Subcutaneous adipose tissue (tissue), 4 donors: ENCODE data around the gene SLC23A3. TPM values are rescaled to one million over a fixed set of nuclear protein-coding genes. Genes with fewer than 3 reads are reported as not detected.

ENCODE experiments used
- total RNA-seq, 4 donors: library from RNA; depleted of rRNA; stranded (reverse); fragments of >200 nt; gene quantifications; one replicate each; pipeline ENCODE4 v1.1.0, GENCODE V29; 2016
- TF ChIP-seq, protein P1 (sequence below): fragments of 450-650 bp; IDR thresholded peaks from one replicate; pipeline ENCODE4 v1.5.1; 2016; ENCODE audit warnings: low read depth, mild to moderate bottlenecking, control low read depth, antibody characterized with exemption, moderate library complexity

Gene SLC23A3
- total RNA-seq, 4 donors from 2014 or later = 0.38 to 0.82 (median 0.67) TPM

DNA sequence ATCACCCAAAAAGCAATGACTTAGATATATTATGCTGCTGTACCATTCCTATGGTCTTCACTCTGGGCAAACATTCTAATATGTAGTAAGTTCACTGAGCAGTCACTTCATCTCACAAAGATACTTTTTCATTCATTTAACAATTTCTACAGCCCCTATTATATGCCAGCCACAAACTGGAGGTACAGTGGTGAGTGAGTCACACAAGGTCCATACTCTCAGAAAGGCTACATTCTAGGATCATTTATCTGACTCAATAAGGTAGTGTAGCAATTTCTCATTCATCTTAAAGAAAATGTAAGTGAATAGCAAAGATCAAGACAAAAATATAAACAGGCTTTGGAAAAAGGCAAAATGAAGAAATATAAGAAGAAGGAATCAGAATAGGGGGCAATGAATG is 49.7 kb downstream of the SLC23A3 start:
- TF ChIP-seq, protein P1, sequence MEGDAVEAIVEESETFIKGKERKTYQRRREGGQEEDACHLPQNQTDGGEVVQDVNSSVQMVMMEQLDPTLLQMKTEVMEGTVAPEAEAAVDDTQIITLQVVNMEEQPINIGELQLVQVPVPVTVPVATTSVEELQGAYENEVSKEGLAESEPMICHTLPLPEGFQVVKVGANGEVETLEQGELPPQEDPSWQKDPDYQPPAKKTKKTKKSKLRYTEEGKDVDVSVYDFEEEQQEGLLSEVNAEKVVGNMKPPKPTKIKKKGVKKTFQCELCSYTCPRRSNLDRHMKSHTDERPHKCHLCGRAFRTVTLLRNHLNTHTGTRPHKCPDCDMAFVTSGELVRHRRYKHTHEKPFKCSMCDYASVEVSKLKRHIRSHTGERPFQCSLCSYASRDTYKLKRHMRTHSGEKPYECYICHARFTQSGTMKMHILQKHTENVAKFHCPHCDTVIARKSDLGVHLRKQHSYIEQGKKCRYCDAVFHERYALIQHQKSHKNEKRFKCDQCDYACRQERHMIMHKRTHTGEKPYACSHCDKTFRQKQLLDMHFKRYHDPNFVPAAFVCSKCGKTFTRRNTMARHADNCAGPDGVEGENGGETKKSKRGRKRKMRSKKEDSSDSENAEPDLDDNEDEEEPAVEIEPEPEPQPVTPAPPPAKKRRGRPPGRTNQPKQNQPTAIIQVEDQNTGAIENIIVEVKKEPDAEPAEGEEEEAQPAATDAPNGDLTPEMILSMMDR = no peak

DNA sequence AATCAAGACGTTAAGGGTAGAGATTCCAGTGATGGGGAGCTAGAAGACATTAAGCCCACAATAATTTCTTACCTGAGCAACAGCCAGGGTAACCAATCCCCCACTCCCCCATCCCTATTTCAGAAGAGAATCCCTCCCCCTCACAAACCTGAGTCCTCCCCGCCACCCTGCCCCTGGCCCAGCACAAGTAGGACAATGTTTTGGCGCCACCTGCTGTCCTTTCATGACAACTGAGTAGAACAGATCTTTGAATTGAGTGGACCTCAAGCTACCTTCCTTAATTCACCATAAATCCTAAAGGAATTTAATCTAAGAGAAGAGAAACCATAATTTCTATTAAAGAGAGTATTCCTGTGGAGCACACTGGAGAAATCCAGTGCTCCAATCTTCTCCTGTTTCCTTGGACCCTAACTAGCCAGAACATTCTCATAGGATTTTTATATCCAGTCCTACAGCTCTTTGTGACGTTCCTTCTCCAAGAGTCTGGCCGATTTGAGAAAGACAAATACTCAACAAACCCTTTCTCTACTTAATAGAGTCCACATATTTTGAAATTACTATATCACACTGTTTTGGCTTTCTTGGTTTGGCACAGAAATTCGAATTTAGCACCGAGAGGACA is 50.3 kb downstream of the SLC23A3 start:
- TF ChIP-seq, protein P1 = no peak

DNA sequence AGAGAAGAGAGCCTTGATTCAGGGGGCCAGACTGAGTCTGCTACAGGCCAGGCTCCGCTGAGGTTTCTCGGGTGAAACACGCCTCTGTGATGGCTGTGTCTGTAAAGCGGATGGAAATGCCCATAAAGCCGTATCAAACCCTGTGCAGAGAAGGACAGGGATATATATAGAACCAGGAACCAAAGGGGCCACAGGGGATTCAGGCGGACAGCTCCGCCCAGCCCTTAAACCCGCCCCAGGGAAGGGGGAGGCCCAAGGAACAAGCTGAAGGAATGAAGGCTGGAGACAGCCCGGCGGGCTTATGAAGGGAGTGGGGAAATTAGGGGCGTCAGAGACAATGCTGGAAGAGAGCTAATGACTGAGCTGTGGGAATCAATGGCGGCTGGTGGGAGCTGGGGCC is 51.3 kb downstream of the SLC23A3 start:
- TF ChIP-seq, protein P1 = no peak

DNA sequence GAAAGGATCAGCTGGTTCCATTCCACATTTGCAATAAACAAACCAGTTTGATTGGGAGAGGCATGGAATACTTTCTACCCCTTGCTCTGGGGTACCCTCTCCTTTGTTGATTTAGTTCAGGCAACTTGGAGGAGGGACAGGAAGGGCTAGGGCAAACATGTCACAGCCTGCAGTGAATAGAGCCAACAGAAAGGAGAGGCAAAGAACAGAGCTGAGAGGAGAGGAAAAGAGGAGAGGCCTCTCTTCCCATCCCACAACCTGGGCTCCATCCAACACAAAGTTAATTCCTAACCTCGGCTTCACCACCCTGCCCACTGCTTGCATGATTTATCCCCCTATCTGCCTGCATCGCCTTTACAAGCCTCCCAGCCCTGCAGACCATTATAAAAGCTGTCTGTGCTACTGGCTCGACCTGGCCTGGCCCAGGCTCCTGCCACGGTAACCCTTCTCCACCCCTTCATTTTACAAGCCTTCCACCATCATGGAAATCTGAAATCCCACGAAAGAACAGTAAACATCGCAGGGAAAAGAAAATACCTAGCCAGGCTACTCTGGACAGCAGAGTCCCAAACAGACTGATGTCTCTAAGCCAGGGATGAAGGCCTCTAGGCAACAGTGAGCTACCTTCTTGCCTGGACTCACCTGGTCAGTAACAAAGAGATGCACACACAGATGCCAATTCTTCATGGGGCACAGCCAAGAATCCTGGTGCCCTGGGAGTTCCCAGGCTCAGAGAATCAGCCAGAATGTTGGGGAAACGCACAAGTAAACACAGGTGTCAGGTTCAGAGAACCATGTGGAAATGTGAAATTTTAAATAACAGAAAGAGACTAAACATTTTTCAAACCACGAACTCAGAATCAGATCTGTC is 52.8 kb downstream of the SLC23A3 start:
- TF ChIP-seq, protein P1 = no peak

DNA sequence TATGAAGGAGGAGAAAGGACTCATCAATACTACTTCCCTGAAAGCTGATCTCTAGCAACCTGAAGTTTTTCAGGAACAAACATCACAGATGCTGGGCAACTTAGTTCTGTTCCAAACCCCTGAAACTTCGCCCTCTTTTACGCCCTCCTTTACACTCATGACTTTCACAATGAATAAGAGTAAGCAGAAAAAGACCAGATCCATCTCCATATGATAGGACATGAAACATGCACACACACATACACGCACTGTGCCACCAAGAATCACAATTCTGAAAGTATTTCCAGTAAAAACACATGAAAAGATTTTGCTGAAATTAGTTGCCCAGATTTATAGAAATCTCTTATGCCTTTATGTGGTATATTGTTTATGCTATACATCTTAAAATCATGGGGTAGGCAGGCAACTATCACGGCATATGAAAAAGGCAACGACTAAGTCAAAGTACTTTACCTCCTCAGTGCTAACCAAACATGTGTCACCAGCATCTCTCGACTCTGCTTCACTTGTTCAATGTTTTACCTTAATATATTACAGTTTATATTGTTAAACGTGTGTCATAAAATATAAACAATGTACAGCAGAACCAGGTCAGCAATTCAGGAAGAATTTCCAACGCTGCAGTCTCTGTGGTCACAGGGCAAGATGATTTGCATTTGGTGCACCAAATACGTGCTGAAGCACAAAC is 57.0 kb downstream of the SLC23A3 start:
- TF ChIP-seq, protein P1 = no peak

DNA sequence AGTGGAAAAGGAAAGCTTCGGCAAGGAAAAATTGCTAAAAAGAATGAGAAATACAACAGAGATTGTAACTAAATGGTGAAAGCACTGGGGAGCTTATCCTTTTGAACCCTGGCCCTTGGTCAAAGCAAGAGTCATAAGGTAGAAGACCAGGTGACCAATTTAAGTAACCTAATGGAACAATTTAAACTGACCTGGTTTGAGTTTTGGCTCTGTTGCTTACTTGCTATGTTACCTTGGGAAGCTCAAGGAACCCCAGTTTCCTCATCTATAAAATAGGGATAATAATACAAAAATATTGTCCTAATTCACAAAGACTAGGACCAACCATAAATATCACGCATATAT is 57.8 kb downstream of the SLC23A3 start:
- TF ChIP-seq, protein P1 = no peak

Other genes starting within 250 kb of the SLC23A3 start
- gene CDK5R2, start 210.4 kb downstream of the SLC23A3 start, total RNA-seq = not detected
- gene FEV, start 184.8 kb downstream of the SLC23A3 start, total RNA-seq = not detected
- gene CRYBA2, start 176.6 kb downstream of the SLC23A3 start, total RNA-seq = not detected
- not detected for gene CFAP65, start 128.5 kb downstream of the SLC23A3 start, total RNA-seq
- under 1 TPM in 1 of 4 donors, not detected in 3; 0.33 TPM for gene IHH, start 109.1 kb downstream of the SLC23A3 start, total RNA-seq
- gene NHEJ1, start 9.2 kb downstream of the SLC23A3 start, total RNA-seq = 10 to 100 TPM; 14.3 to 27.7 (median 19.4) TPM
- gene CNPPD1, start 6.9 kb upstream of the SLC23A3 start, total RNA-seq = 10 to 100 TPM; 35.9 to 55.5 (median 44.2) TPM
- gene RETREG2, start 8.2 kb upstream of the SLC23A3 start, total RNA-seq = 10 to 100 TPM; 30.7 to 67.0 (median 62.9) TPM
- gene ZFAND2B, start 36.8 kb upstream of the SLC23A3 start, total RNA-seq = 10 to 100 TPM; 28.0 to 60.3 (median 43.7) TPM
- gene ABCB6, start 48.9 kb upstream of the SLC23A3 start, total RNA-seq = 10 to 100 TPM in 3 of 4 donors, 1 to 10 TPM in 1; 8.2 to 31.6 (median 24.7) TPM
- 10 to 100 TPM; 29.0 to 54.1 (median 30.3) TPM for gene ATG9A, start 59.6 kb upstream of the SLC23A3 start, total RNA-seq
- 10 to 100 TPM; 16.8 to 62.5 (median 52.7) TPM for gene ANKZF1, start 59.8 kb upstream of the SLC23A3 start, total RNA-seq
- gene GLB1L, start 75.4 kb upstream of the SLC23A3 start, total RNA-seq = 10 to 100 TPM in 3 of 4 donors, 1 to 10 TPM in 1; 2.9 to 12.2 (median 11.0) TPM
- gene STK16, start 75.5 kb upstream of the SLC23A3 start, total RNA-seq = 10 to 100 TPM; 13.7 to 22.2 (median 15.4) TPM
- gene TUBA4B, start 83.2 kb upstream of the SLC23A3 start, total RNA-seq = not detected
- 10 to 100 TPM in 2 of 4 donors, 1 to 10 TPM in 2; 7.2 to 31.8 (median 9.2) TPM for gene TUBA4A, start 83.9 kb upstream of the SLC23A3 start, total RNA-seq
- 10 to 100 TPM; 44.7 to 77.0 (median 51.1) TPM for gene DNAJB2, start 109.3 kb upstream of the SLC23A3 start, total RNA-seq
- not detected for gene PTPRN, start 139.4 kb upstream of the SLC23A3 start, total RNA-seq
- gene RESP18, start 162.7 kb upstream of the SLC23A3 start, total RNA-seq = not detected
- 10 to 100 TPM; 45.0 to 98.5 (median 54.1) TPM for gene DNPEP, start 217.9 kb upstream of the SLC23A3 start, total RNA-seq
- gene DES, start 248.3 kb upstream of the SLC23A3 start, total RNA-seq = 10 to 100 TPM in 2 of 4 donors, 1 to 10 TPM in 2; 3.1 to 28.8 (median 13.3) TPM